ENCODE results near the gene TRIM37.

Gene TRIM37

DNA sequence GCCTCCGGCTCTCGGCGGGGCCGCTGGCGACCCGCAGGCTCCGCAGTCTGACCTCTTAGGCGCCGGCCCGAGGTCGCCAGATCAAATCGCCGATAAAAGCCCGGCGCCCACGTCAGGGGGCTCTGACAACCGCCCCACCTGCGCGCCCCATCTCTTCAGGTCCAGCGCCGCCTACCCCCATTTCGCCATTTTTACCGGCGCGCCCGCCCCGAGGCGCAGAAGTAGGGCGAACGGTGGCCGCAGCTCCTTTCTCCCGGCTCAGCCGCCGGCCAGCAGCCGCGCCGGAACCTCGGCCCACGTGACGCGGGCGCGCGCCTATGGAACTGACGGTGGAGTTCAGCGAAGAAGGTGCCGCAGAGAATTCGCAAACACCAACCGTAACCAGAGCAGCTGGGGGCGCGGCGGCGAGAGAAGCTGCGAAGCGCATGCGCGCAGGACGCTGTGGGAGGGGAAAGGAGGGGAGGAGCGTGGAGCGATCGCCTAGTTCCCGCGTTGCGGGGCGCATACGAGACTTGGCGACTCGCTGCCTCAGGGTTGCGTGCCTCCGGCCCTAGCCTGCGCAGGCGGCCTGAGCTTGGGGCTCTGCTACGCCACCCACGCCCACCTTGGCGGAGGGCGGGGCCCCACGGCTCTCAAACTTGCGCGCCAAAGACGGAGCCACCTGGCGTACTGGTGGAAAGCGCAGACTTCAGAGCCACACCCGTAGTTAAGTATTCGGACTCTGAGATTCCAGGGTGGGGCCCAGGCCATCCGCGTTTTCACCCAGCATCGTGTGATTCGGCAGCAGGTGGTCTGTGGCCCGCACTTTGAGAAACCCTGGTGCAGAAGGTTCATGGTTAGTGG lies at the start of gene TRIM37:
TRIM37 (minus strand) TSS at position 418 of the 843 bp plus-strand sequence. CDS start 419 bp downstream, outside the sequence.
- no peak; the same call in 1 of the 2 replicates for TF ChIP-seq CTCF (IDR thresholded peaks at IDR 0.05)

DNA sequence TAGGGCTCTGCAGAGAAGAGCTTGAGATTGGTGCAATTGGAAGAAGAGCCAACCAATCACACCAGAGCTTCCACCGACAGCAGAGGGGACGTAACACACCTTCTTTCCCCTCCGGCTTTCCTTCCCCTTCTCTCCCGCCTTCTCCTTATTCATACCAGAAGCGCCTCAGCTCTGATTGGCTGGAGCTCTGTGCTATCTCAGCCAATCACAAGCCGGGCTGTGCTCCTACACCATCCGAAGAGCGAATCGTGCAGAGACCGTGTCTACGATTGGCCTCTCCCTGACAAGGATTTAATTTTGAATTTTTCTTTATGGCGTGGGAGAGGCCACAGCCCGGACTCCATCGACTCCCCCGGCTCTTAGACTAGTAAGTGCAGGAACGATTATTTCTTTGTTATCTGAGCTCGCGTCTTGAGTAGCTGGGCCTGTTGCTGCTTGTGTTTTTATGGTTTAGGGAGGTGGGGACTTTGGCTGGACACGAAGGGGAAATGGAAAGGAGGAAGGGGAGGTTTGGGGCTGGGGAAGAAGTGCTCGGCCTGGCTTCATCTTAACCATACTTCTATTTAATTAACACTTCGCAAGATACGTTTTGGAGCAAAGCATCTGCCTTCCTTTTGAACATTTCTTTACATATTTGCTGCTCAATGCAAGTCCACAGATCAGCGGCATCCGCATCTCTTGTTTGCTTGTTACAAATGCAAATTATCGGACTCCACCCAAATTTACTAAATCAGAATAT lies 48.9 kb upstream of the TRIM37 start, which contains the start of gene PRR11:
PRR11 (plus strand) TSS at position 308 of the 739 bp plus-strand sequence. CDS start 14,007 bp downstream, outside the sequence.
- no peak for TF ChIP-seq CTCF (IDR thresholded peaks at IDR 0.05)

DNA sequence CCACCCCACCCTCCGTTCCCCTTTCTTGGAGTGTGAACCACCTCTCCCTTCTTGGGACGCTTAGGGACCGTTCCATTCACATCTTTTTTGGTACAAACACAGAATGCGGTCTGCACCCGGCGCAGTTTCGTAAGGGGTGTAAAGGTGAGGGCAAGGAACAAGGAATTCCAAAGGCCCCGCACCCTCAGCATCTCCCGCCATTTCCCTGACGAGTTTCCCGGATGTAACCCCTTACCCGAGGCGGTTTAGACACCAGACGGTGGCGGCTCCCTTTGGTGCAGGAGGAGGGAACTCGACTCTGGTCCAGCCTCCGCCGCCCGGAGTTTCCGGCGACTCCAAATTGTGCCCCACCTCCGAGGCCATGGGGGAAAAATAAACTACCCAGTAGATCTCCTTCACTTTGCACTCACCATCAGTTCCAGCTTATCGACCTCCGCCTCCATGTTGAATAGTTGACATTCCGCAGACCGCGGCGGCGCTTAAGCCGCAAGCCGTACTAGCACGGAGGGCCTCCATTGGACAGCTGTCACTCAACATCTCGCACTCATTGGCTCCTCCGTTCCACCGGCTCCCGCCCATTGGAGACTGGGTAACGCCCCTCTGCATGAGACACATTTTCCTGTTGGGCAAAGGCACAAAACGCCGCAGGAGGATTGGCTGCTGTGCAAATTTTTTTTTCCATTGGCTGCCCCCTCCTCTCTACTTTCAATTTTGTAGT lies 48.2 kb upstream of the TRIM37 start, which contains the start of gene SKA2:
SKA2 (minus strand) TSS at position 466 of the 718 bp plus-strand sequence; CDS start at position 443, 23 bp downstream.
- no peak for TF ChIP-seq CTCF (IDR thresholded peaks at IDR 0.05)

- TF ChIP-seq CTCF (IDR thresholded peaks at IDR 0.05), result no peak
These were observed 47.6 kb upstream of the TRIM37 start for GRCh38 chr17:59154292-59154720.

- no peak for TF ChIP-seq CTCF (IDR thresholded peaks at IDR 0.05)
These were observed 46.2 kb upstream of the TRIM37 start for GRCh38 chr17:59152925-59153324.

GRCh38 chr17:59151591-59151990 lies 44.9 kb upstream of the TRIM37 start:
- TF ChIP-seq CTCF (IDR thresholded peaks at IDR 0.05), result no peak

DNA sequence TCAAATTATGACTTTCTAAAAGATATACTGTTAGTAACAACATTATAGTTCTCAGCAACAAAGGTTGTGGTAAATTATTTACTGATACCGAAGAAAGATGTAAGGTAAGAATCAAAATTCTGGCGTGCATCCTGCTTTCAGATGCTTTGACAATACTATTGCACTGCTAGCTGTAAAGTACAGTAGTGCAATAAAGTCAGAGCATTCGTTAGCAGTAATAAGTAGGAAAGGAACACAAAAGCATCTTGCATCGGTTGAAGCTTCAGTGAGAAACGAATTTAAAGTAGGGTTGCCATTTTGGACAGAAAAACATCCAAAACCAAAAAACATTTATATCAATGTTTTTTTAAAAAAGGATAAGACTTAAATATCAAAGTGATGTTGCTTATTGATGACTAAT lies 44.3 kb upstream of the TRIM37 start:
- no peak for TF ChIP-seq CTCF (IDR thresholded peaks at IDR 0.05)
